HG03039 (cell line): ENCODE results near the gene PPP1R14C.

ENCODE experiments used
- ATAC-seq: cut with Tn5 transposase; IDR thresholded peaks from one replicate; pipeline ENCODE4 v1.9.1; 2021; ENCODE audit warnings: mild to moderate bottlenecking, moderate library complexity; ENCODE audit not compliant: unreplicated experiment

PPP1R14C gene

DNA sequence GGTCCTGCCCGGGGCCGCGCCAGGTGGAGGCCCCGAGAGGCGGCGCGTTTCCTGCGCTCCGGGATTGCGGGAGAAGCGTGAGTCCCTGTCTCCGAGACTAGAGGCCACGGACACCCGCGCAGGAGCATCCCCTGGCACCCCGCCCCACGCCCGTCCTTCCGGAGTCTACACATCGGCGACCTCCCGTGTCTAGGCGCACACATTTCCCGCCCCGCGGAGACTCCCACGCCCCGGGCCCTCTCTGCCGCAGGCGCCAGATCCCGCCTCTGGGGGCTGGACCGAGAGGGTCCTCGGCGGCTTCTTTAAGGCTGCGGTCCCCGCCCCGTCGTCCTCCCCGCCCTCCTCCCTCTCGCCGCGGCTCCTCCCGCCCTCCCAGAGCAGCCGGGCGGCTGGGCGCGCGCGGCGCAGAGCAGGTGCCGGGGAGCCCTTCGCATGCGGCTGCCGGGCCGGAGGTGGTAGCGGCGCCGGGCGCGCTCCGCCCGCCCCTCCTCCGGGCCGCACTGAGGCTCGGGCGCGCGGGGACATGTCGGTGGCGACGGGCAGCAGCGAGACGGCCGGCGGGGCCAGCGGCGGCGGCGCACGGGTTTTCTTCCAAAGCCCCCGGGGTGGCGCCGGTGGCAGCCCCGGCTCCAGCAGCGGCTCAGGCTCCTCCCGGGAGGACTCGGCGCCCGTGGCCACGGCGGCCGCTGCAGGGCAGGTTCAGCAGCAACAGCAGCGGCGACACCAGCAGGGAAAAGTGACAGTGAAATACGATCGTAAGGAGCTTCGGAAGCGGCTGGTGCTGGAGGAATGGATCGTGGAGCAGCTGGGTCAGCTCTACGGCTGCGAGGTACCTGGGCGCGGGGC is at the start of gene PPP1R14C:
PPP1R14C (plus strand) TSS at position 375 of the 846 bp plus-strand sequence; CDS start at position 524, 149 bp downstream.
- no peak for ATAC-seq

DNA sequence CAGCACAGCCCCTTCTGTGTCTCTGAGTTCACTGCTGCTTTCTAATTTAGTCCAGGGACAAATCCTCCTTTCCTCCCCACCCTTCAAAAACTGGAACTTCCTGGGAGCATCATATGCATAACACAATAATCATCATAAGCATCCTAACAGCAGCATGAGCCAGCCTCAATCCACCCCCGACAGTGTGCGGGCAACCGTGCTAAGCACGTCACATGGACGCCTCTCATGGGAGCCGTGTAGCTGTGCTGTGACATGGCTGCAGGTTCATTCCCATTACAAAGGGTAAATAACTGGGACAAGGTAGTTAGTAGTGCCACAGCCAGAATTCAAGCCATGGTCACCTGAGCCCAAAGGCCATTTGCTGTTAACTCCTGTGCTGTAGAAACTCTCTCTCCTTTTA is 49.4 kb upstream of the PPP1R14C start:
- ATAC-seq, result no peak

DNA sequence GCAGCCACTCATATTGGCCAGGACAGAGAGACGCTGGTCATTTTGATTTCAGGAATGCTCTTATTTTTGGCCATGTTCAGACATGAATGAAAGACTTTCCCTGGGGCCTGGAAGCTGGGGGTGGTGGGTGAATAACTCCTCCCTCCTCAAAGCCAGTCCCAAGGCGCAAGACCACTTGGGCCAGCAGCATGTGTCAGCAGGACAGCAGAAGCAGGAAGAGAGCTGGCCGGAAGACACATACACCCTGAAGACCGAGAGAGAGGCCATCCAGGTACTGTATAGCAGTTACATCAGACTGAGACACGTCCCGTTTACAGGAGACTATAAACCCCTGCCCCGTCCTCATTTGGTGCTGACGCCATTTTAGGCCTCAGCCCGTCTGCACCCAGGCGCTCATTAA is 44.7 kb upstream of the PPP1R14C start:
- ATAC-seq, result no peak

- no peak for ATAC-seq
These were observed 43.3 kb upstream of the PPP1R14C start for GRCh38 chr6:150099546-150099945.

DNA sequence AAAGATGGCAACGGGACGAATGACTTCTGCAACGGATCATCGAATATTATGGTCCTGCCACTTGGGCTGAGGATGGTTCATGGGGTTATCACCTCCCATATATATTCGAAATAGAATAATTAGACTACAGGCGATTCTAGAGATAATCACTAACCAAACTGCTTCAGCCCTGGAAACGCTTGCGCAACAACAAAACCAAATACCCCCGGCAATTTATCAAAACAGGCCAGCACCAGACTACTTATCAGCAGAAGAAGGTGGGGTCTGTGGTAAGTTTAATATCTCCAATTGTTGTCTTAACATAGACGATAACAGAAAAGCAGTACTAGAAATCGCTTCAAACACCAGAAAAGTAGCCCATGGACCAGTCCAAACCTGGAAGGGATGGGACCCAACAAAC is 42.9 kb upstream of the PPP1R14C start:
- no peak for ATAC-seq

GRCh38 chr6:150100745-150101144 is 42.1 kb upstream of the PPP1R14C start:
- ATAC-seq, result no peak

DNA sequence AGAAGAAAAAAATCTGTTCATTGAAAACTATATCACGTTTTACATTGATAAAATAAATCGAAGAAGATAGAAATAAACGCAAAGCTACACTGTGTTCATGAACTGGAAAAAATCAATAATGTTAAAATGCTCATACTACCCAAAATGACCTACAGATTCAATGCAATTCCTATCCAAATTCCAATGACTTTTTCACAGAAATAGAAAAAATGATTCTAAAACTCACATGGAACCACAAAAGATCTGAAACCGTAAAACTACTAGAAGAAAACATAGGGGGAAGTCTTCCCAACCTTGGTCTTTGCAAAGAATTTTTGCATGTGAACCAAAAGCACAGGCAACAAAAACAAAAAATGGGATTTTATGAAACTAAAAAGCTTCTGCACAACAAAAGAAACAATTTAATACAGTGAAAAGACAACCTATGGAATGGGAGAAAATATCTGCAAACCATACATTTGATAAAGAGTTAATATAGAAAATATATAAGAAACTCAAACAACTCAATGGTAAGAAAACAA is 40.0 kb upstream of the PPP1R14C start:
- ATAC-seq, result no peak

GRCh38 chr6:150112233-150112632 is 30.6 kb upstream of the PPP1R14C start:
- no peak for ATAC-seq

DNA sequence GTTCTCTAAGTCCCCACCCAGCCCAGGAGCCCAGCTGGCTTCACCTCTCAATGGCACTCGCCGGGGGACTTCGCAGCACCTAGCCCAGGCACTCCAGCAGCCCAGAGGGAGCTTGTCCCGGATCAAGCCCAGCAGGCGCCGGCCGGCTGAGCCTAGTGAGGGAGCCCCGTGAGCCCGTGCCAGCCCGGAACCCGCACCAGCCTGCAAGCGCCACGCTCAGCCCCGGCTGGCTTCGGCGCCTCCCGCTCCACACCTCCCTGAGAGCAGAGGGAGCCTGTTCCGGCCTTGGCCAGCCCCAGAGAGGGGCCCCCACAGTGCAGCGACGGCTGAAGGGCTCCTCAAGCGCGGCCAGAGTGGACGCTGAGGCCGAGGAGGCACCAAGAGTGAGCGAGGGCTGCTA is 27.1 kb upstream of the PPP1R14C start:
- no peak for ATAC-seq

GRCh38 chr6:150116200-150116800 is 26.5 kb upstream of the PPP1R14C start:
- no peak for ATAC-seq

GRCh38 chr6:150118203-150118602 is 24.6 kb upstream of the PPP1R14C start:
- no peak for ATAC-seq

DNA sequence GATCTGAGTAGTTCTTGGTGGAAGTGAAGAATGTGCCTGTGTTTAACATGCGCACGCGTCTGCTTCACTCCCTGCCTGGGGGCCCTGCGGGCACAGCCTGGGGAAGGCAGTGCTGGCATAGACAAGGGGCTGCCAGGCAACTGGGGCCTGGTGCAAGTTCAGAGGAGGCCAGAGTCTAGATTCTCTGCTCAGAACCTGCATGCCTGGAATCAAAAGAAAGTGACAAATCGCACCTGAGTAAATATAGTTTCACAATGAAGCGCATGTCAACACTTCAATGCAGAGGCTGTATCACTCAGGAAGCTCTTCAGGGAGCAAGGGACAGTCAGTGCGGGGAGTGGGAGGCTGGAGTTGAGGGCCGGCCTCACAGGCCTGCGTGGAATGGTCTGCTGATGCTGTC is 24.2 kb upstream of the PPP1R14C start:
- ATAC-seq, result no peak

DNA sequence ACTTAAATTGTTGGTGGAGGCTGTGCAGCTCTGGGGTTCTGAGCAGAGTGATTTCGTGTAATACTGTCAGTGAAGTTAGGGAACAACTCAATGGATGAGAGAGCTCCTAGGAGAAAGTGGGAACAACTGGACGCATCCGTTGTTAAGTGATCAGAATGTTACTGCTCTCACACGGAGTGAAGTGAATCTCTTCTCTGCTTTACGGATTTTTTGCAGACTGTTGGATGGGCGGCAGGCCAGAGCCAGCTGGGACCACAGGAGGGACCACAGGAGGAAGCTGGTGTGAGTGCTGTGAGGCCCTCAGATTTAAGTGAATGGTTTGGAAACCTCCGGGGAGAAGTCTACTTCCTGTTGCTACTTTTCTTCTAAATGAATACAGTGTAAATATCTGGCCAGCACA is 23.7 kb upstream of the PPP1R14C start:
- ATAC-seq, result no peak

DNA sequence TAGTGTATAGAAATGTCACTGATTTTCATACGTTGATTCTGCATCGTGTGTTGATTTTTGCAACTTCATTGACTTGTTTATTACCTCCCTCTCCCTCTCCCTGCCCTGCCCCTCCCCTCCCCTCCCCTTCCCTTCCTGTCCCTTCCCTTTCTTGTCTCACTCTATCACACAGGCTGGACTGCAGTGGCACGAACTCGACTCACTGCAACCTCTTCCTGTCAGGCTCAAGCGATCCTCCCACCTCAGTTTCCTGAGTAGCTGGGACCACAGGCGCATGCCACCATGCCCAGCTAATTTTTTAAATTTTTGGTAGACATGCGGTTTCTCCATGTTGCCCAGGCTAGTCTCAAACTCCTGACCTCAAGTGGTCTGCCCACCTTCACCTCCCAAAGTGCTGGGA is 19.2 kb upstream of the PPP1R14C start:
- ATAC-seq, result no peak

- no peak for ATAC-seq
These were observed 18.6 kb upstream of the PPP1R14C start for GRCh38 chr6:150124235-150124634.

- ATAC-seq, result no peak
These were observed 16.1 kb upstream of the PPP1R14C start for GRCh38 chr6:150126641-150127291.

GRCh38 chr6:150128425-150128824 is 14.4 kb upstream of the PPP1R14C start:
- ATAC-seq, result no peak

GRCh38 chr6:150129616-150130505 is 13.0 kb upstream of the PPP1R14C start:
- ATAC-seq, result no peak

GRCh38 chr6:150133686-150134085 is 9.2 kb upstream of the PPP1R14C start:
- no peak for ATAC-seq

GRCh38 chr6:150134280-150134920 is 8.4 kb upstream of the PPP1R14C start:
- ATAC-seq, result no peak
